Stomach (tissue), 4 donors: Measurements from ENCODE around the gene DCBLD1.

Experiments used
- EP300 ChIP-seq: sonication (generic); formaldehyde crosslinking; IDR thresholded peaks from one replicate; pipeline ENCODE4 v1.6.1; 2017; ENCODE audit warnings: antibody characterized with exemption
- POLR2A ChIP-seq, 4 donors: fragments of 450-650 bp; IDR thresholded peaks; one replicate each; pipeline ENCODE4 v1.6.1; 2016; ENCODE audit warnings: antibody characterized with exemption in 4 of 4, control low read depth in 2 of 4, mild to moderate bottlenecking in 1 of 4, moderate library complexity in 1 of 4
- POLR2AphosphoS5 ChIP-seq, 3 donors: sonication (generic); formaldehyde crosslinking; IDR thresholded peaks; one replicate each; pipeline ENCODE4 v1.6.1; 2016; ENCODE audit warnings: antibody characterized with exemption in 3 of 3
- TF ChIP-seq, protein P1 (sequence below), 7 experiments: fragments of 450-650 bp in 4 of 7; fragments of 200-600 bp in 3 of 7; sonication (generic) in 3 of 7; IDR thresholded peaks; one replicate each; pipeline ENCODE4 v1.5.1; 2016 to 2019; ENCODE audit warnings: antibody characterized with exemption in 7 of 7, control low read depth in 2 of 7, mild to moderate bottlenecking in 1 of 7

DNA sequence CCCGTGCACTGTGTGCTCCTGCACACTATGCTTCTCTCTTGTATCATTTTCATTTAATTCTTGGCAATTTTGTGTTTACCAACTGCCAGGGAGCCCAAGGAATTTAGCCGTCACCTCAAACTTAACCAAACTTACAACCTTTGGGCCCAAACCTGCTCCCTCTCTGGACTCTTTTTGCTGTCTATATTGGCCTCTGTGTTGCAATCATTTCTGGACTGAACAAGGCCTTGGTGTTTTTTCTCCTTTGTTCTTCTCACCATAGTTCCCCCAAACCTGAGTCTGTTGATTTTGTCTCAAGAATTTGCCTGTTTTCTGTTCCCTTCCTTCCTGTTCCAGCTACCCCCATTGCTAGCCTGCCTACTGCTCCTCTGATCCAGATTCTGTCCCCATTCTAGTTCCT, 19.2 kb downstream of the DCBLD1 start:
- TF ChIP-seq EP300 (no peak), POLR2A (IDR thresholded peaks at IDR 0.05) (no peak), POLR2AphosphoS5 (IDR thresholded peaks at IDR 0.05) (no peak)
- TF ChIP-seq, protein P1, sequence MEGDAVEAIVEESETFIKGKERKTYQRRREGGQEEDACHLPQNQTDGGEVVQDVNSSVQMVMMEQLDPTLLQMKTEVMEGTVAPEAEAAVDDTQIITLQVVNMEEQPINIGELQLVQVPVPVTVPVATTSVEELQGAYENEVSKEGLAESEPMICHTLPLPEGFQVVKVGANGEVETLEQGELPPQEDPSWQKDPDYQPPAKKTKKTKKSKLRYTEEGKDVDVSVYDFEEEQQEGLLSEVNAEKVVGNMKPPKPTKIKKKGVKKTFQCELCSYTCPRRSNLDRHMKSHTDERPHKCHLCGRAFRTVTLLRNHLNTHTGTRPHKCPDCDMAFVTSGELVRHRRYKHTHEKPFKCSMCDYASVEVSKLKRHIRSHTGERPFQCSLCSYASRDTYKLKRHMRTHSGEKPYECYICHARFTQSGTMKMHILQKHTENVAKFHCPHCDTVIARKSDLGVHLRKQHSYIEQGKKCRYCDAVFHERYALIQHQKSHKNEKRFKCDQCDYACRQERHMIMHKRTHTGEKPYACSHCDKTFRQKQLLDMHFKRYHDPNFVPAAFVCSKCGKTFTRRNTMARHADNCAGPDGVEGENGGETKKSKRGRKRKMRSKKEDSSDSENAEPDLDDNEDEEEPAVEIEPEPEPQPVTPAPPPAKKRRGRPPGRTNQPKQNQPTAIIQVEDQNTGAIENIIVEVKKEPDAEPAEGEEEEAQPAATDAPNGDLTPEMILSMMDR (IDR thresholded peaks at IDR 0.05), result no peak
